Stimulated activated CD4-positive, alpha-beta T cell treated with anti-CD3 and anti-CD28 coated beads, Interleukin-4, amount 100 ng/mL, for 1 hour (primary cell): ENCODE results near the gene USP9X.
"Not testable (repeated sequence)": the region's sequence is repeated elsewhere in the genome, so short reads cannot be mapped to it uniquely, and the experiment has no call there.

Experiments used
- DNase-seq: peaks from one replicate; pipeline ENCODE4 v3.0.0-alpha.2; 2020

The USP9X gene

GRCh38 chrX:41087201-41087600 is 2.0 kb downstream of the USP9X start:
- DNase-seq: no peak

DNA sequence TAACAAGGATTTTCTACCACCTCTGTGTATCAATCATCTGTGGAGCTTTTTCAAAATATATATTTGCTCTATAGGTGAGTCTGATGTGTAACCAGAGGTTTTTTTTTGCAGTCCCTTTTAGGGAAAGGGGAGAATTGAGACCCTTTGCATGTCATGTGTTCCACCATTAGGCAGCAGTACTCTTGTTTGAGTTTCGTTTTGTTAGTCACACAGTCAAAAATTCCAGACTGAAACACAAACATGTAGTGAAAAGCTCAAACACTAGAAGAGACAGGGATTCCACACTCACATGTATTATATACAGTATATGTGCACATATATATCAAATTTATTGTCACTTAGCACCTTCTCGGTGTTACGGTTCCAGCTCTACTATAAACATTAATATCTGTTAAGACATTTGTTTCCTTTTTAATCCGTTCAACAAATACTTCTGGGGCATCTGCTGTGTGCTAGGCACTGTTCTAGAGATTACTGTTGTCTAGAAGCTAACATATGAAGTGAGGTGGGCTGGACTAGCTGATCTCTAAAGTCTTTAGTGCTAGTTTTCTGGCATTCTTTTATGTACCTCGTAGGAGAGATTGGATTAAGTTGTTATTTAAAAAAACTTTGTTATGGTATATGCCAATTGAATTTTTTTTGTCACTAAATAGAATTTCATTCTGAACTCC is 5.5 kb downstream of the USP9X start:
- no peak for DNase-seq

DNA sequence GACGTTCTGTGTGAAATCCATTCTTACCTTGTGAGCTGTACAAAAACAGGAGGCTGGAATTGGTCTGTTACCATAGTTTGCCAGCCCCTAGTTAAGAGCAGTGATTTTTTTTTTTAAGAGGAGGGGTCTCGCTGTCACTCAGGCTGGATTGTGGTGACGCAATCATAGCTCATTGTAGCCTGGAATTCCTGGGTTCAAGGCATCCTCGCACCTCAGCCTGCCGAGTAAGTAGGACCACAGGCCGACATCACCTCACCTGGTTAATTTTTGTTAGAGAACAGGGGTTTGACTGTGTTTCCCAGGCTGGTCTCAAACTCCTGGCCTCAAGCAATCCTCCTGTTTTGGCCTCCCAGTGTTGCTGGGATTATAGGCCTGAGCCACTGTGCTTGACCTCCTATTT is 7.5 kb downstream of the USP9X start:
- DNase-seq: no peak

DNA sequence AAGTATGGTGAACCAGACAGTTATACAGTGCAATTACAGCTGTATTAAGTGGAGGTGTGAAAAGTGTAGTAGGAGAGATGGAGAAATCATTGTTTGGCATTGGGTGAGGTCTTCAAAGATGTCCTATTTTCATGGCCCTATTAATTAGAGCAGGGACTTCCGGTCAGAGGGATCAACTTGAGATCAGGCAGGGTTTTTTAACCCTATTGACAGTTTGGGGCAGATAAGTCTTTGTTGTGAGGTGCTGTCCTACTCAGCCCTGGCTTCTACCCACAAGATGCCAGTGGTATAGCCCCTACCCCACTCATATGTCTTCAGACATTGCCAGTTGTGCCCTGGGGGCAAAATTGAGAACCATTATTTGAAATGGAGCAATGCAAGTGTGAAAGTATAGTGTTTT is 9.9 kb downstream of the USP9X start:
- no peak for DNase-seq

GRCh38 chrX:41095908-41096307 is 10.7 kb downstream of the USP9X start:
- no peak for DNase-seq

GRCh38 chrX:41096339-41096955 is 11.2 kb downstream of the USP9X start:
- DNase-seq: no peak

- no peak for DNase-seq
Measured at GRCh38 chrX:41097326-41097725, 12.1 kb downstream of the USP9X start.

GRCh38 chrX:41100200-41100599 is 15.0 kb downstream of the USP9X start:
- DNase-seq: no peak

DNA sequence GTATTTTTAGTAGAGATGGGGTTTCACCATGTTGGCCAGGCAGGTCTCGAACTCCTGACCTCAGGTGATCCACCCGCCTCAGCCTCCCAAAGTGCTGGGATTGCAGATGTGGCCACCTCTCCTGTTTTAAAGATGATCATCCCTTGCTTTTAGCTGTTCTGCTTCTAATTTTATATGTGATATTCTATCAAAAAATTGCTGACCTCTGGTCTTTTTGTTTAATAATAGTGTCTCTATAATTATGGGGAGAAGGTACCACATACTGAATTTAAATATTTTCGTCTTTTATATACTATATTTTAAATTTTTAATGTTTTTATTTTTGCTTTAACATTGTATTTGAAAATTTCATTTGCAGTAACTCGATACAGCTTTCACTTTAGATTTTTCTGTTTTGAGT is 15.6 kb downstream of the USP9X start:
- no peak for DNase-seq

DNA sequence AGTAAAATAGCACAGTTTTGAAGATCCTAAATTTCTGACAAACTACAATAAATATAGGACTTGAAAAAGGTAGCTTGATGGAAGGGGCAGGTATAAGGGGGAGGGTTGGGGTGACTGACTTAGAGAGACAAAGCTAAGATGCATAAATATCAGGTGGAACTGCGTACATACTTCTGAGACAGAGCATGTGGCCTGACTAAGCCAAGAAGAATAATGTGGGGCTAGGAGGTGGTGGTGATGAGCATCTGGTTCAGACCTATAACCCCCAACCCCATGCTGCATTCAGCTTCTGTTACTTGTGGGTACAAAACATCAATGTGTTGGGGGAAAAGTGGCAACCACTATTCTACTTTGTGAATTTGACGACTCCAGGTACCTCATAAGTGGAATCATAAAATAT is 19.8 kb downstream of the USP9X start:
- no peak for DNase-seq

- DNase-seq: not testable (repeated sequence)
Measured at GRCh38 chrX:41106257-41106656, 21.0 kb downstream of the USP9X start.

DNA sequence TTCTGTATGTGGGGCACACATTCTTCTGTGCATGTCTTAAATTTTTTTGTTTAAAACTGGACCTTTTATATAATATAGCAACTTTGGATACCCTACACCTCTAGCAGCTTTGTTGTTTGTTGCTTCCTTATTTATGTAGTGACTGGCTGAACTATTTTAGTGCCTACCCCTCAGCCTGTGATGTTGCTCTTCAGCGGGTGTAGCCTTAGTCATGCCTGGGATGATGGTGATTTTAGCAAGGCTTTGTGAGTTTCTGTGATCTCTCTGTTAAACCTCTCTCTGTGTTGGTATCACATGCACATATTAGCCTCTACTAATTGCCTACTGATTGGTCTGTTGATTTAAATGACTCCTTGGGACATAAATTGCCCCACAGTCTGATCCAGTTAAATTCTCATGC is 22.8 kb downstream of the USP9X start:
- no peak for DNase-seq

DNA sequence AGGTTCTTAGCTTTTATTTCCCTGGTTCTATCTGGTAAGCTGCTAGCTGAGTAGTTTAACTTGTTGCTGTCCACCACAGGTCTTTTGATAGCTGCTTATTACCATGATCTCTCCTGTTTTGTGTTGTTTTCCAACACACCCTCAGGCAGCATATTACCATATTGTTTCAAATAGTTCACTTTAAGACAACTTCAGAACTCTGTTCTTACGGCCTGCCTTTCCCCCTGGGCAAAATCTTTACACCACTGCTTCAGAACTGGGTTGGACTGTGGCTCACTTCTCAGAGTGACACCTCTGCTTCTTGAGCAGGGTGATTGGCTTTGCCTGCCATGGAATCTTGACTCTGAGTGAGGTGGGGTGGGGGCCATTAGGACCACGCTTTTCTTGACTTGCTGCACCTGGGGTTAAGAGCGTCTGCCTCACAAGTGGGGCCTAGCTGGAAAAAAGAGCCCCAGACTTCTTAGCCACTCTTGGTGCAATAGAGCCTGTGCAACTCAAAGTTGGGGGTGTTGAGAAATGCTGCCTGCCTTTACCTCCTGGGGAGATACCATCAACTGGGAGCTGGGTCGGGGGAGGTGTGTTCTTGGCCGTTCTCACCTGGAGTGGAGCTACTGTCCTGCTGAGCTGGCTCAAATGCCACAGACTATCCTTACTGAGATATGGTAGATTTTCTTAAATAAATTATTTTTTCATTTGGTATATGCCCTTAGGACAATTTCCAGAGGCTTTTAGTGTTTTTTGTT is 23.4 kb downstream of the USP9X start:
- DNase-seq: no peak

- no peak for DNase-seq
Measured at GRCh38 chrX:41110801-41111625, 25.8 kb downstream of the USP9X start.

DNA sequence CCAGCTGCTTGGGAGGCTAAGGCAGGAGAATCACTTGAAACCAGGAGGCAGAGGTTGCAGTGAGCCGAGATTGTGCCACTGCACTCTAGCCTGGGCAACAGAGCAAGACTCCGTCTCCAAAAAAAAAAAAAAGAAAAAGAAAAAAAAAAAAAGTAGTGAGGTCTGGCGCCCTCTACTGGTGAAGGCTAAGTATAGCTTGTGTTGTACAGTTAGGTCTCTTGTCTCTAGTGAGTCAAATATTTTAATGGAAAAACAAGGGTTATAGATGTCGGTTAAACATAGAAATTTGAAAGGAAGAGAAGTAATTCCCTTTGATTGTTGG is 29.8 kb downstream of the USP9X start:
- DNase-seq: not testable (repeated sequence)

- DNase-seq: no peak
Measured at GRCh38 chrX:41116948-41117347, 31.7 kb downstream of the USP9X start.

- peak; percentile 6 for DNase-seq
Measured at GRCh38 chrX:41118156-41118555, 32.9 kb downstream of the USP9X start.

- no peak for DNase-seq
Measured at GRCh38 chrX:41119803-41120202, 34.6 kb downstream of the USP9X start.

DNA sequence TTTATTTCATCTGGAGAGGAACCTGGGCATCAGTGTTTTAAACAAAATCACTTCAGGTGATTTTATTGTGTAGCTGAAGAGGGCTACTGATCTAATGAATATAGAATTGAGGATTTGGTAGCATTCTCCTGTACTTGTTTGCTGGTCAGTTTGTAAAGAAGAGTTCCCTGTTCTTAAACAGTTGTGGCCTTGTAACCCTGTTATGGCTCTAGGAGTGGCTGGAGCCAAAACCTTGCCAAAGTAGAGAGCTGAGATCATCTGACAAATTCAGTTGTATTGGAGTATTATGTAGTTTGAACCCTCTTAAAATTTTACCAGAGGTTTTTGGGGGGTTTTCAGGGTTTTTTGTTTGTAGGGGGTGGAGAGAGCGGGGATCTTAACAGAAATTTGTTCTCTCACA is 36.5 kb downstream of the USP9X start:
- no peak for DNase-seq

- no peak for DNase-seq
Measured at GRCh38 chrX:41122664-41123257, 37.5 kb downstream of the USP9X start.

- DNase-seq: no peak
Measured at GRCh38 chrX:41127477-41128192, 42.4 kb downstream of the USP9X start.

GRCh38 chrX:41128955-41129354 is 43.7 kb downstream of the USP9X start:
- DNase-seq: no peak
